Measurements from ENCODE around the gene NUDT16L1. TPM values are rescaled to one million over a fixed set of nuclear protein-coding genes. Genes with fewer than 3 reads are reported as not detected.

NUDT16L1 gene
- total RNA-seq, 1 donor from 2014 or later: 28.9 TPM

DNA sequence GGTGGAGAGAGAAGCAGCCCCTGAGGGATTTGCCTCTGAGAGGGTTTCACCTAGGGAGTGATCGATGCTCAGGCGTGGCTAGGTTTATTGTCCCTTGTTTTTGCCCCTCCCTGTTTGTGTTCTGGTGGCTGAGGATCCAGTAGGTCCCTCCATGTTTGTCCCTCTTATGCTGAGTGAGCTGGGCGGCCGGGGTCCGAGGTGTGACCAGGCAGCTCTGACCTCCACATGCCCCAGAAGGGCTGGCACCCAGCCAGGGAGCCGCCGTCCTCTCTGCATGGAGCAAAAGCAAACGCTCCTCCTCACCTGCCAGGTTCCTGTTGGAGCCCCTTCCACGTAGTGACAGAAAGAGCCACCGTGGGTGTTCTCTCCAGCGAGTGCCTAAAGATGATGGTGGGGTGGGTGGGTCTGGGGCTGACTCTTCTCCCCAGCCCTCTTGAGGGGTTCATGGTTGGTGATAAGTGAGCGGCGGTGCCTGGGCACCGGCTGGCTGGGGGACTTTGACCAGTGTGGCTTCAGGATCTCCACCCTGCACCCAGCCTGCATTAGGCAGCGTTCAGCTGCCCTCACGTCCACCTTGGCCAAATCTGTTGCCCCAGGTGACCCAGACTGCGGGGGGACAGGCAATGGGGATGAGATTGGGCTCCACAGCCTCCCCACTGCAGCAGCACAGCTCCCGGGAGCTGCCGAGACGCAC, 14.1 kb upstream of the NUDT16L1 start:
- Mint-ChIP-seq H3K27ac (ENCODE audit: unreplicated experiment) (no peak overlapping the region), H3K27me3 (ENCODE audit: unreplicated experiment) (no peaks in the 10 kb centered on the region), H3K36me3 (ENCODE audit: unreplicated experiment) (peaks cover 9% of the 10 kb centered on the region), H3K9me3 (ENCODE audit: unreplicated experiment) (no peaks in the 10 kb centered on the region), H3K4me1 (ENCODE audit: unreplicated experiment) (no peaks in the 10 kb centered on the region), H3K4me3 (ENCODE audit: unreplicated experiment) (no peak overlapping the region)
- DNase-seq (ENCODE audit: extremely low spot score, unreplicated experiment): no peak
- TF ChIP-seq, protein P1, sequence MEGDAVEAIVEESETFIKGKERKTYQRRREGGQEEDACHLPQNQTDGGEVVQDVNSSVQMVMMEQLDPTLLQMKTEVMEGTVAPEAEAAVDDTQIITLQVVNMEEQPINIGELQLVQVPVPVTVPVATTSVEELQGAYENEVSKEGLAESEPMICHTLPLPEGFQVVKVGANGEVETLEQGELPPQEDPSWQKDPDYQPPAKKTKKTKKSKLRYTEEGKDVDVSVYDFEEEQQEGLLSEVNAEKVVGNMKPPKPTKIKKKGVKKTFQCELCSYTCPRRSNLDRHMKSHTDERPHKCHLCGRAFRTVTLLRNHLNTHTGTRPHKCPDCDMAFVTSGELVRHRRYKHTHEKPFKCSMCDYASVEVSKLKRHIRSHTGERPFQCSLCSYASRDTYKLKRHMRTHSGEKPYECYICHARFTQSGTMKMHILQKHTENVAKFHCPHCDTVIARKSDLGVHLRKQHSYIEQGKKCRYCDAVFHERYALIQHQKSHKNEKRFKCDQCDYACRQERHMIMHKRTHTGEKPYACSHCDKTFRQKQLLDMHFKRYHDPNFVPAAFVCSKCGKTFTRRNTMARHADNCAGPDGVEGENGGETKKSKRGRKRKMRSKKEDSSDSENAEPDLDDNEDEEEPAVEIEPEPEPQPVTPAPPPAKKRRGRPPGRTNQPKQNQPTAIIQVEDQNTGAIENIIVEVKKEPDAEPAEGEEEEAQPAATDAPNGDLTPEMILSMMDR (IDR thresholded peaks at IDR 0.05): no peak

DNA sequence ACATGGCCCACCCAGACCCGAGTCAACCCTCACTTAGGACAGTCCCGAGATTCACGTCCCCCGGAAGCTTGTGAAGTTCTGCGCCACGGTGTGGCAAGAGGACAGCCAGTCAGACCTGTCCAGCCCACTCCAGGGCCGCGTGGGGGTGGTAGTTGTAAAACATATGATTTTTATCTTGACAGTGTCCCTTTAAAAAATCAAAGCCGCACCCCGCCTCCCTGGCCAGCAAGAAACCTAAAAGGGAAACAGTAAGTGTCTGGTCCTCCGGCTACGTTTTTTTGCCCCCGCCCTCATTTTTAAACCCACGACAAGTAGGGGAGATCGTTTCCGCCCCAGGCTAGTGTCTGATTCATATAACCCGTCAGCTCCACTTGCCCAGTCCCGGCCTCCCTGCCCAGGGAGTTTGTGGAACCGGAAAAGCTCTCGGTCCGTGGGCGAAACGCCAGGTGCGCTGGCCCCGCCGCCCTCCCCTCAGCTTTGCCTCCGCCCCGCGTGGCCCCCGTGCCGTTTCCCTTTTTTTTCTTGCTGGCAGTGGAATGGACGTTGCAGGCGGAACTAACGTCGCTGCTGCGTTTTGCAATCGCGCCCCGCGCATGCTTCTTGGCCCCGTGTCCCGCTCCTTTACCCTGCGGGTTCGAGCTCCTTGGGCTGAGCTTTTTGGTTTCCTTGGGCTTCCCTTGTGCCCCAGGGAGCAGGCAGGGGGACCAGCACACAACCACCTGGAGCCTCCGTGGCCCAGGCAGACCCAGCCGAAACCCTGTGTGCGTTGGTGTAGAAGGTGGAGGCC, 13.3 kb upstream of the NUDT16L1 start:
- DNase-seq (ENCODE audit: extremely low spot score, unreplicated experiment): no peak

DNA sequence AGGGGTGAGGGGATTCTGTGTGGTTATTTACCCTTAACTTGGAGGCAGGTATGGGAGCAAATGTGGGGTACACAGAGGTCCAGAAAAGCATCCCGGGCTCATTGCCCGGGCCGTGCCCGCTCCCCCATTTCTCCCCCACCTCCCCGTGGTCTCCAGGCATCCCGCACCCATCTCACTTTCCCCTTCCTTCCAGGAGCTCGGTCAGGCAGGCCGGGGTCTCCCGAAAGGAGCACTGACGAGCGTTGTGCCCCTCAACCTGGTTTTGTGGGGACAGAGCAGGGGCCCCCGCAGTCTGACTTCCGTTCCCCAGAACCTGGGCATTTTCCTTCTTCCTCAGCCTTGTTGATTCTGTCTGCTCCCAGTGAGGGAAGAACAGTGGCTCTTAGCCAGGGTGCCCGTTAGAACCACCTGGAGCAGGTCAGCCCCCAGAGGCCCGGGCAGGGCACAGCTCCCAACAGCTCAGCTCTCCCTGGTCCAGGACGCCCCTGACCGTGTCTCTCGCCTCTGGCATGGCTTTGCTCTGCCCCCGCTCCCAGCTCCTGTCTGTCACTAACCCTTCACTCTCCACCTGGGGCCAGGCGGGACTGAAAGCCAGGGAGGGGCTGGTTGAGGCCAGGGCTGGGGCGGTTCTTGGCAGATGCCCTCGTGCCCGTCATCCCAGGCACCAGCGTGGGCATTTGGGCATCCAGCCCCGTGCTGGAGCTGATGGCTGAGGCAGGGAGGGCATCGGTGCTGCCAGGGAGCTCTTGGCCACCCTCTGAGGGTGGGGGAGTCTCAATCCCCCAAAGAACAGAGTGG, 12.5 kb upstream of the NUDT16L1 start:
- H3K4me1 Mint-ChIP-seq (ENCODE audit: unreplicated experiment): no peaks in the 10 kb centered on the region
- H3K27me3 Mint-ChIP-seq (ENCODE audit: unreplicated experiment): no peaks in the 10 kb centered on the region
- no peak for DNase-seq (ENCODE audit: extremely low spot score, unreplicated experiment)
- no peak overlapping the region for H3K4me3 Mint-ChIP-seq (ENCODE audit: unreplicated experiment)
- H3K9me3 Mint-ChIP-seq (ENCODE audit: unreplicated experiment): no peaks in the 10 kb centered on the region
- TF ChIP-seq, protein P1 (IDR thresholded peaks at IDR 0.05): no peak
- peaks cover 15% of the 10 kb centered on the region for H3K36me3 Mint-ChIP-seq (ENCODE audit: unreplicated experiment)
- H3K27ac Mint-ChIP-seq (ENCODE audit: unreplicated experiment): no peak overlapping the region

More for the DNA sequence above, 13.3 kb upstream of the NUDT16L1 start:
- Mint-ChIP-seq H3K4me1 (ENCODE audit: unreplicated experiment) (no peaks in the 10 kb centered on the region), H3K4me3 (ENCODE audit: unreplicated experiment) (no peak overlapping the region), H3K36me3 (ENCODE audit: unreplicated experiment) (peaks cover 13% of the 10 kb centered on the region), H3K27me3 (ENCODE audit: unreplicated experiment) (no peaks in the 10 kb centered on the region), H3K27ac (ENCODE audit: unreplicated experiment) (no peak overlapping the region), H3K9me3 (ENCODE audit: unreplicated experiment) (no peaks in the 10 kb centered on the region)
- TF ChIP-seq, protein P1 (IDR thresholded peaks at IDR 0.05): no peak

DNA sequence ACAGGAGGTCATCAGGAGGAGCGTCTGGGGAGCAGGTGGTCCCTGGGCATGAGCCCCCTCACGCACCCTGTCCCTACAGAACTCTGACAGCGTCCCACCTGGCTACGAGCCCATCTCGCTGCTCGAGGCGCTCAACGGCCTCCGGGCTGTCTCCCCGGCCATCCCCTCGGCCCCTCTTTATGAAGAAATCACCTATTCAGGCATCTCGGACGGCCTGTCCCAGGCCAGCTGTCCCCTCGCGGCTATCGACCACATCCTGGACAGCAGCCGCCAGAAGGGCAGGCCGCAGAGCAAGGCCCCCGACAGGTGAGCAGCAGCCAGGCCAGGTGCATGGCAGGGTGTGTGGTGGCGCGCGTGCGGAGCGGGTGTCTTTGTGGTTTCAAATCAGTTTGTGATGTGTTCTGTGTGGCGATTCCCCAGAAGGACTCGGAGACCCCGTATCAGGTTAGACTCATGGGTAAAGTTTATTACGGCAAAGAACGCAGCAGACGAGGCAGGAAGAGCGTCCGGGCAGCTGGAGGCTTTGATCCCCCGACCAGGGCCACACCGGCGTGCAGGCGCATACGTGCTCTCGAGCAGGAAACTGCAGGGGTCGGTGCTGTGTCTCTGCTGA, 11.8 kb upstream of the NUDT16L1 start:
- Mint-ChIP-seq H3K36me3 (ENCODE audit: unreplicated experiment) (peaks cover 20% of the 10 kb centered on the region), H3K9me3 (ENCODE audit: unreplicated experiment) (no peaks in the 10 kb centered on the region), H3K4me3 (ENCODE audit: unreplicated experiment) (no peak overlapping the region), H3K4me1 (ENCODE audit: unreplicated experiment) (no peaks in the 10 kb centered on the region), H3K27ac (ENCODE audit: unreplicated experiment) (no peak overlapping the region), H3K27me3 (ENCODE audit: unreplicated experiment) (no peaks in the 10 kb centered on the region)
- no peak for DNase-seq (ENCODE audit: extremely low spot score, unreplicated experiment)
- TF ChIP-seq, protein P1 (IDR thresholded peaks at IDR 0.05): no peak

Data from osteocyte (in vitro differentiated cells).